ENCODE results near the gene INTS12. TPM values are rescaled to one million over a fixed set of nuclear protein-coding genes. Genes with fewer than 3 reads are reported as not detected.

INTS12 gene
- total and polyA plus RNA-seq, 10 of the 15 experiments (the other 5 are each of a cell fraction or from before 2014, with no cell fraction given) = 24.2 to 52.4 (median 37.3) TPM

DNA sequence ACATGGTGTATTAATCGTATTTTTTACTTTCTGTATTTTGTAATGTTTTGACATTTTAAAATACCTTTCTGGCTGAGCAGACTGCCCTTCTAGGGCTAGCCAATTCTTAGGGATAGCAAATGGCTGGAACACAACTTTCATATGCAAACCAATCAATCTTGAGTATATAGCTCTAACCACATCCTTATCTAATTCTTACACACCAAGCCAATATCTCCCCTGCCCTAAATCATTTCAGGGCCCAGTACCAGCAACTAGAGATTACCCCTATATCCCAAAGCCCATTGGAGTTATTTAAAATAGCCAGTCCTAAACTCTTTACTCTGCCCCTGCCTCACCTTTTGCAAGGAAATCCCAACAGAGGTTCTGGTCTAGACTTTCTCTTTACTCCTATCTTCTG is 58.3 kb downstream of the INTS12 start:
- CTCF ChIA-PET = no interaction called here

More for the DNA sequence above, 58.3 kb downstream of the INTS12 start:
- ATAC-seq = no peak
- Histone ChIP-seq H3K36me3 (ENCODE audit: control insufficient read depth in 2 of 2, insufficient read depth in 2 of 2, low read length in 1 of 2) (no peaks in the 10 kb centered on the region), H3K27me3 (replicated peaks in 1 of 2; ENCODE audit: control insufficient read depth in 2 of 2, insufficient read depth in 2 of 2, low read length in 1 of 2) (no peaks in the 10 kb centered on the region), H3K79me2 (ENCODE audit: control insufficient read depth, insufficient read depth, low read length) (no peaks in the 10 kb centered on the region), H2AFZ (ENCODE audit: control insufficient read depth, low read depth, low read length) (no peak overlapping the region), H3K27ac (ENCODE audit: control insufficient read depth, insufficient read depth) (no peak overlapping the region), H3K4me3 (no peak overlapping the region), H3K4me1 (ENCODE audit: control insufficient read depth, insufficient read depth, low read length) (no peaks in the 10 kb centered on the region), H3K4me2 (ENCODE audit: control insufficient read depth, insufficient read depth) (no peak overlapping the region), H3K9me3 (replicated peaks; ENCODE audit: control insufficient read depth, insufficient read depth, low read length) (no peaks in the 10 kb centered on the region), H4K20me1 (ENCODE audit: control insufficient read depth, insufficient read depth) (no peaks in the 10 kb centered on the region), H3K9ac (ENCODE audit: control insufficient read depth, insufficient read depth, low read length) (no peak overlapping the region)
- TF ChIP-seq HDGF (IDR thresholded peaks at IDR 0.05) = no peak
- TF ChIP-seq, protein P1, sequence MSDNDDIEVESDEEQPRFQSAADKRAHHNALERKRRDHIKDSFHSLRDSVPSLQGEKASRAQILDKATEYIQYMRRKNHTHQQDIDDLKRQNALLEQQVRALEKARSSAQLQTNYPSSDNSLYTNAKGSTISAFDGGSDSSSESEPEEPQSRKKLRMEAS (IDR thresholded peaks at IDR 0.05; ENCODE audit: low read depth, low read length) = no peak
- TF ChIP-seq CEBPB (IDR thresholded peaks at IDR 0.05; ENCODE audit: borderline replicate concordance in 1 of 2, low read depth in 2 of 2, low read length in 2 of 2) = no peak
- no peak for TF ChIP-seq ZNF24 (IDR thresholded peaks at IDR 0.05)
- no peak for TF ChIP-seq CHD2 (IDR thresholded peaks at IDR 0.05; ENCODE audit: borderline replicate concordance, low read depth, low read length)
- TF ChIP-seq HDAC2 (IDR thresholded peaks at IDR 0.05) = no peak
- no peak for TF ChIP-seq NRF1 (conservative IDR thresholded peaks at IDR 0.05; ENCODE audit: low read depth, low read length)
- no peak for TF ChIP-seq NFYA (IDR thresholded peaks at IDR 0.05; ENCODE audit: borderline replicate concordance, low read depth, low read length)
- TF ChIP-seq SRF (IDR thresholded peaks at IDR 0.05; ENCODE audit: low read depth in 2 of 2, low read length in 2 of 2) = no peak
- TF ChIP-seq NFXL1 (IDR thresholded peaks at IDR 0.05; ENCODE audit: borderline replicate concordance) = no peak
- no peak for TF ChIP-seq SPI1 (IDR thresholded peaks at IDR 0.05; ENCODE audit: borderline replicate concordance, insufficient read depth, low read depth, low read length)
- no peak for TF ChIP-seq ESRRA (IDR thresholded peaks at IDR 0.05; ENCODE audit: low read length)
- no peak for TF ChIP-seq TCF7 (IDR thresholded peaks at IDR 0.05; ENCODE audit: borderline replicate concordance)
- TF ChIP-seq, protein P2, sequence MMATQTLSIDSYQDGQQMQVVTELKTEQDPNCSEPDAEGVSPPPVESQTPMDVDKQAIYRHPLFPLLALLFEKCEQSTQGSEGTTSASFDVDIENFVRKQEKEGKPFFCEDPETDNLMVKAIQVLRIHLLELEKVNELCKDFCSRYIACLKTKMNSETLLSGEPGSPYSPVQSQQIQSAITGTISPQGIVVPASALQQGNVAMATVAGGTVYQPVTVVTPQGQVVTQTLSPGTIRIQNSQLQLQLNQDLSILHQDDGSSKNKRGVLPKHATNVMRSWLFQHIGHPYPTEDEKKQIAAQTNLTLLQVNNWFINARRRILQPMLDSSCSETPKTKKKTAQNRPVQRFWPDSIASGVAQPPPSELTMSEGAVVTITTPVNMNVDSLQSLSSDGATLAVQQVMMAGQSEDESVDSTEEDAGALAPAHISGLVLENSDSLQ (IDR thresholded peaks at IDR 0.05) = no peak
- TF ChIP-seq POLR2AphosphoS2 (IDR thresholded peaks at IDR 0.05; ENCODE audit: low read depth, low read length) = no peak
- TF ChIP-seq ZNF384 (IDR thresholded peaks at IDR 0.05; ENCODE audit: borderline replicate concordance, low read depth, low read length) = no peak
- TF ChIP-seq EED (IDR thresholded peaks at IDR 0.05; ENCODE audit: low read depth) = no peak
- TF ChIP-seq SREBF1 (IDR thresholded peaks at IDR 0.05; ENCODE audit: low read length) = no peak
- SMC1A ChIA-PET (ENCODE audit: uncharacterized antibody, unreplicated experiment) = interaction anchor here (1.1 to 3.0 kb wide), 4 partner anchors 9 to 129 kb away, joined by 3 to 10 read pairs (median 4); no protein-coding TSS in a partner anchor
- no TSS peak for BruUV-seq (replicated peaks)
- 55% methylated on average over 1 of the region's 1 CpG for WGBS (ENCODE audit: insufficient coverage, insufficient replicate concordance, low lambda C conversion rate, missing lambda C conversion rate)
- intact Hi-C loops (cut with micrococcal nuclease; ENCODE audit: unreplicated experiment) (no loop called here), in situ Hi-C loops (cut with MboI) (no loop called here)
- FAIRE-seq = no peak
- POLR2A ChIA-PET = interaction anchor here (1.6 kb wide), 1 partner anchor 11 kb away, joined by 5 read pairs; no protein-coding TSS in a partner anchor
- RAD21 ChIA-PET (ENCODE audit: unreplicated experiment) = no interaction called here
- no peak for DNase-seq (ENCODE audit: low read depth, low spot score)
